Suprapubic skin (tissue), 3 donors: Measurements from ENCODE around the gene ZNF599.

Experiments
- POLR2A ChIP-seq, 2 donors: fragments of 450-650 bp; IDR thresholded peaks; one replicate each; pipeline ENCODE4 v1.6.1; 2017; ENCODE audit warnings: antibody characterized with exemption in 2 of 2, mild to moderate bottlenecking in 2 of 2, moderate library complexity in 2 of 2
- TF ChIP-seq, protein P1 (sequence below), 2 donors: fragments of 200-600 bp in 1 of 2; fragments of 450-650 bp in 1 of 2; sonication (generic) in 1 of 2; IDR thresholded peaks; one replicate each; pipeline ENCODE4 v1.5.1; 2016 to 2019; ENCODE audit warnings: antibody characterized with exemption in 2 of 2, mild to moderate bottlenecking in 1 of 2, moderate library complexity in 1 of 2

GRCh38 chr19:34772697-34773554 is at the start of gene ZNF599:
- TF ChIP-seq, protein P1, sequence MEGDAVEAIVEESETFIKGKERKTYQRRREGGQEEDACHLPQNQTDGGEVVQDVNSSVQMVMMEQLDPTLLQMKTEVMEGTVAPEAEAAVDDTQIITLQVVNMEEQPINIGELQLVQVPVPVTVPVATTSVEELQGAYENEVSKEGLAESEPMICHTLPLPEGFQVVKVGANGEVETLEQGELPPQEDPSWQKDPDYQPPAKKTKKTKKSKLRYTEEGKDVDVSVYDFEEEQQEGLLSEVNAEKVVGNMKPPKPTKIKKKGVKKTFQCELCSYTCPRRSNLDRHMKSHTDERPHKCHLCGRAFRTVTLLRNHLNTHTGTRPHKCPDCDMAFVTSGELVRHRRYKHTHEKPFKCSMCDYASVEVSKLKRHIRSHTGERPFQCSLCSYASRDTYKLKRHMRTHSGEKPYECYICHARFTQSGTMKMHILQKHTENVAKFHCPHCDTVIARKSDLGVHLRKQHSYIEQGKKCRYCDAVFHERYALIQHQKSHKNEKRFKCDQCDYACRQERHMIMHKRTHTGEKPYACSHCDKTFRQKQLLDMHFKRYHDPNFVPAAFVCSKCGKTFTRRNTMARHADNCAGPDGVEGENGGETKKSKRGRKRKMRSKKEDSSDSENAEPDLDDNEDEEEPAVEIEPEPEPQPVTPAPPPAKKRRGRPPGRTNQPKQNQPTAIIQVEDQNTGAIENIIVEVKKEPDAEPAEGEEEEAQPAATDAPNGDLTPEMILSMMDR (IDR thresholded peaks at IDR 0.05): no peak
- TF ChIP-seq POLR2A (IDR thresholded peaks at IDR 0.05): no peak
